Measurements from ENCODE around the gene CCR9. TPM values are rescaled to one million over a fixed set of nuclear protein-coding genes. Genes with fewer than 3 reads are reported as not detected.

CCR9 gene
- polyA plus RNA-seq, 3 donors: not detected

- H3K9me3 Mint-ChIP-seq: no peaks in the 10 kb centered on the region
- no peak overlapping the region for H3K4me3 ChIP-seq (replicated peaks in 1 of 3; ENCODE audit: low read depth in 2 of 3, low read length in 3 of 3)
- H3K9ac ChIP-seq (ENCODE audit: insufficient read depth, low read length, poor library complexity, severe bottlenecking): no peak overlapping the region
- H4K20me1 ChIP-seq (ENCODE audit: insufficient read depth, low read length): no peaks in the 10 kb centered on the region
- H3K27ac Mint-ChIP-seq: peak overlapping the region in 1 of 7 donors; percentile 8
- no peak overlapping the region for H2AFZ ChIP-seq (ENCODE audit: insufficient read depth, low read depth, low read length, poor library complexity, severe bottlenecking)
- no peaks in the 10 kb centered on the region for H3K9me3 ChIP-seq (replicated peaks in 1 of 2; ENCODE audit: control insufficient read depth in 1 of 2, insufficient read depth in 1 of 2, low read length in 2 of 2)
- no peak overlapping the region for H3K4me3 Mint-ChIP-seq
- intact Hi-C loops (cut with micrococcal nuclease): no loop called here
- DNase-seq: no peak
- peaks cover 69 to 99% of the 10 kb centered on the region in 2 donors for H3K36me3 ChIP-seq (replicated peaks in 1 of 2; ENCODE audit: control insufficient read depth in 1 of 2, insufficient read depth in 2 of 2, low read length in 2 of 2)
- H3K36me3 Mint-ChIP-seq: peaks cover 86 to 90% of the 10 kb centered on the region in 2 donors
- peaks cover 0 to 1% (median 0%) of the 10 kb centered on the region in 3 donors for H3K27me3 Mint-ChIP-seq (ENCODE audit: low read depth in 3 of 3)
- no peaks in the 10 kb centered on the region for H3K4me1 Mint-ChIP-seq
- no peaks in the 10 kb centered on the region for H3K79me2 ChIP-seq (ENCODE audit: insufficient read depth, low read length)
- H3K27me3 ChIP-seq (ENCODE audit: control insufficient read depth in 2 of 2, insufficient read depth in 2 of 2, low read length in 2 of 2): no peaks in the 10 kb centered on the region
- TF ChIP-seq, protein P1, sequence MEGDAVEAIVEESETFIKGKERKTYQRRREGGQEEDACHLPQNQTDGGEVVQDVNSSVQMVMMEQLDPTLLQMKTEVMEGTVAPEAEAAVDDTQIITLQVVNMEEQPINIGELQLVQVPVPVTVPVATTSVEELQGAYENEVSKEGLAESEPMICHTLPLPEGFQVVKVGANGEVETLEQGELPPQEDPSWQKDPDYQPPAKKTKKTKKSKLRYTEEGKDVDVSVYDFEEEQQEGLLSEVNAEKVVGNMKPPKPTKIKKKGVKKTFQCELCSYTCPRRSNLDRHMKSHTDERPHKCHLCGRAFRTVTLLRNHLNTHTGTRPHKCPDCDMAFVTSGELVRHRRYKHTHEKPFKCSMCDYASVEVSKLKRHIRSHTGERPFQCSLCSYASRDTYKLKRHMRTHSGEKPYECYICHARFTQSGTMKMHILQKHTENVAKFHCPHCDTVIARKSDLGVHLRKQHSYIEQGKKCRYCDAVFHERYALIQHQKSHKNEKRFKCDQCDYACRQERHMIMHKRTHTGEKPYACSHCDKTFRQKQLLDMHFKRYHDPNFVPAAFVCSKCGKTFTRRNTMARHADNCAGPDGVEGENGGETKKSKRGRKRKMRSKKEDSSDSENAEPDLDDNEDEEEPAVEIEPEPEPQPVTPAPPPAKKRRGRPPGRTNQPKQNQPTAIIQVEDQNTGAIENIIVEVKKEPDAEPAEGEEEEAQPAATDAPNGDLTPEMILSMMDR (IDR thresholded peaks at IDR 0.05): no peak
- WGBS (ENCODE audit: insufficient coverage): 100% methylated on average over 2 of the region's 4 CpGs
- no peaks in the 10 kb centered on the region for H3K4me1 ChIP-seq (ENCODE audit: control insufficient read depth in 1 of 2, insufficient read depth in 2 of 2, low read length in 2 of 2)
- no peak overlapping the region for H3K4me2 ChIP-seq (replicated peaks; ENCODE audit: extremely low read depth, low read length, poor library complexity, severe bottlenecking)
- H3K27ac ChIP-seq (ENCODE audit: low read depth in 1 of 2, low read length in 2 of 2): no peak overlapping the region
These were observed 36.7 kb downstream of the CCR9 start for GRCh38 chr3:45922950-45923590.

DNA sequence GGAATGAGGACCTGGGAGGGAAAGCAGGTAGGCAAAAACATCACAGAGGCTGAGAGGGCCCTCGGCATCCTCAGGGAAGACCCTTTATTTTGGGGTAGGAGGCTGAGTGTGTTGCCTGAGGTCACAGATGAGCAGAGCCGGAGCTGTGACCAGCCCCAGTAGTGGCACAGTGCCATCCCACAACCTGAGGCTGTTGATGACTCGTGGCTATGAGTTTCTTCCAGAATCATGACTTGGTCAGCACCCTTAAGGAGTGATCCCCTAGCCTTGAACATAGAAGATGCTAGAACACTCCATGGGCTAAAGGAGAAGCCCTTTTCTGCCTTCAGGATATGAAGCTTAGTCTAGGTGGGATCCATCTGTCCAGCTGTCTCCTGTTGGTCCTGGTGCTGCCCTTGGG lies 37.4 kb downstream of the CCR9 start:
- Mint-ChIP-seq H3K27ac (no peak overlapping the region), H3K9me3 (no peaks in the 10 kb centered on the region), H3K4me3 (no peak overlapping the region), H3K27me3 (ENCODE audit: low read depth in 3 of 3) (peaks cover 0 to 1% (median 0%) of the 10 kb centered on the region in 3 donors), H3K36me3 (peaks cover 88 to 91% of the 10 kb centered on the region in 2 donors), H3K4me1 (no peaks in the 10 kb centered on the region)
- Histone ChIP-seq H4K20me1 (ENCODE audit: insufficient read depth, low read length) (no peaks in the 10 kb centered on the region), H3K79me2 (ENCODE audit: insufficient read depth, low read length) (no peaks in the 10 kb centered on the region), H3K4me1 (ENCODE audit: control insufficient read depth in 1 of 2, insufficient read depth in 2 of 2, low read length in 2 of 2) (no peaks in the 10 kb centered on the region), H3K36me3 (replicated peaks in 1 of 2; ENCODE audit: control insufficient read depth in 1 of 2, insufficient read depth in 2 of 2, low read length in 2 of 2) (peaks cover 72 to 99% of the 10 kb centered on the region in 2 donors), H3K27me3 (ENCODE audit: control insufficient read depth in 2 of 2, insufficient read depth in 2 of 2, low read length in 2 of 2) (no peaks in the 10 kb centered on the region), H2AFZ (ENCODE audit: insufficient read depth, low read depth, low read length, poor library complexity, severe bottlenecking) (no peak overlapping the region), H3K27ac (ENCODE audit: low read depth in 1 of 2, low read length in 2 of 2) (no peak overlapping the region), H3K4me3 (replicated peaks in 1 of 3; ENCODE audit: low read depth in 2 of 3, low read length in 3 of 3) (no peak overlapping the region), H3K9ac (ENCODE audit: insufficient read depth, low read length, poor library complexity, severe bottlenecking) (no peak overlapping the region), H3K4me2 (replicated peaks; ENCODE audit: extremely low read depth, low read length, poor library complexity, severe bottlenecking) (no peak overlapping the region), H3K9me3 (replicated peaks in 1 of 2; ENCODE audit: control insufficient read depth in 1 of 2, insufficient read depth in 1 of 2, low read length in 2 of 2) (no peaks in the 10 kb centered on the region)
- no peak for DNase-seq
- TF ChIP-seq, protein P1 (IDR thresholded peaks at IDR 0.05): no peak
- intact Hi-C loops (cut with micrococcal nuclease): no loop called here
- 66% methylated on average over 3 of the region's 3 CpGs for WGBS (ENCODE audit: insufficient coverage)

All from CD14-positive monocyte (primary cell).